Fibroblast of villous mesenchyme (primary cell): ENCODE results near the gene IQSEC1. TPM values are rescaled to one million over a fixed set of nuclear protein-coding genes. Genes with fewer than 3 reads are reported as not detected.

Experiments used
- DNase-seq: peaks from one replicate; pipeline ENCODE4 v3.0.0-alpha.2; 2010; ENCODE audit warnings: low read depth
- H3K4me3 ChIP-seq: 2 replicates; pipeline ENCODE4 v1.5.1; 2011; ENCODE audit warnings: low read depth, mild to moderate bottlenecking, low read length
- CTCF ChIP-seq: IDR thresholded peaks from 2 replicates; pipeline ENCODE4 v1.5.1; 2012; ENCODE audit warnings: low read depth, mild to moderate bottlenecking, low read length; ENCODE audit not compliant: insufficient read depth
- total RNA-seq: library from RNA; depleted of rRNA; stranded (reverse); fragments of >200 nt; gene quantifications from 2 replicates; pipeline ENCODE4 v1.2.3, GENCODE V29; 2012

The IQSEC1 gene
- total RNA-seq, 1 donor = 19.9 TPM

DNA sequence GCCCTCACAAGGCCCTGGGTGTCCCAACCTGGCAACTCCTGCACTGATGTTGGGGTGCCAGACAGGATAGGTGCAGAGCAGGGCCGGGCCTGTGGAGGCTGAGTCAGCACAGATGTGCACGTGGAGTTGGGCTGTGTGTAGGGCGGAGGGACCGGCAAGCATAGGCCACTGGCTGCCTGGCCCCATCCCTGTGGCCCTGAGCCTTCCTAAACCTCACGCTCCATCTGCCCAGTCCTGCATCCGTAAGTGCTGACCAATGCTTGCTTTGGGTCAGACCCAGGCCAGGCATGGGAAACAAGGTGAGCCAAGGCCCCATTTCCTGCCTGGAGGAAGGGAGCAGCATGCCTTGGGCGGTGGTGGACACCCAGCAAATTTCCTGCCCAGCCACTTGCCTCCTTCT, 5.8 kb upstream of the IQSEC1 start:
- no peak overlapping the region for H3K4me3 ChIP-seq
- DNase-seq = no peak
- no peak for TF ChIP-seq CTCF

- no peak for TF ChIP-seq CTCF
- no peak for DNase-seq
- H3K4me3 ChIP-seq = no peak overlapping the region
Observed at GRCh38 chr3:13078163-13078905, 5.1 kb upstream of the IQSEC1 start.

- TF ChIP-seq CTCF = no peak
- no peak for DNase-seq
Observed at GRCh38 chr3:13077431-13078162, 4.4 kb upstream of the IQSEC1 start.

DNA sequence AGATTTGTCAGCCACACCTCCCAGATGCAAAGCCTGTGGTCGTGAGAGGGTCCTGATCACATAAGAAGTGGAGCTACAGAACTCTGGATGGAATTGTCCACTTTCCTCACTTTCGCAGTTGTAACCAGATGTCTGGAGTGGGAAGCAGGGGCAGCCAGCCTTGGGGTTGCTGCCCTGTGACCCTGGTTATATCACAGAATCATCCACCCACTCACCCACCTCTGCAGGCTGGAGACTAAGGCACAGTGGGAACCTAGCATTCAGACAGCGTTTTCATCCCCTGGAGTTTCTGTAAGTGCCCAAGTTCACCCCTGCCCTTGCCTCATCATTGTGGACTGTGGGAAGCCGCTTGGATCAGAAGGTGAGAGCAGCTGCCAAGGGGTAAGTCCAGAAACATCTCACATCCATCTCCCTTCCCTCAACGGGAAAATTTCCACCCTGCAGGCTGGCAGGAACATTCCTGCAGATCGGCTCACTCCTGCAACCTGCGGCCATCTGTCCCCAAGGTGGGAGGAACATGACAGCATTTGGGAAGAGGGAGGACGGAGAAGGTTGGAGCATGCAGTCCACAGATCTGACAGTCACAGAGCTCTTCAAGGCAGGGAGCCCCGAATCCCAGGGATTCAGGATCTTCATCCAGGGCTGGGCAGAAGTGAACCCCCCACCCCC, 2.9 kb upstream of the IQSEC1 start:
- no peak overlapping the region for H3K4me3 ChIP-seq
- TF ChIP-seq CTCF = no peak
- no peak for DNase-seq

More at GRCh38 chr3:13077431-13078162, 4.4 kb upstream of the IQSEC1 start:
- H3K4me3 ChIP-seq = no peak overlapping the region

GRCh38 chr3:13075318-13075717, 2.1 kb upstream of the IQSEC1 start:
- no peak overlapping the region for H3K4me3 ChIP-seq
- DNase-seq = no peak
- no peak for TF ChIP-seq CTCF

- no peak overlapping the region for H3K4me3 ChIP-seq
- no peak for TF ChIP-seq CTCF
- no peak for DNase-seq
Observed at GRCh38 chr3:13074006-13074375, 762 bp upstream of the IQSEC1 start.
